Measurements from ENCODE around the gene IER5.
A peak's percentile ranks its signal among the peaks of the same experiment; 100 is the strongest.

Gene IER5

DNA sequence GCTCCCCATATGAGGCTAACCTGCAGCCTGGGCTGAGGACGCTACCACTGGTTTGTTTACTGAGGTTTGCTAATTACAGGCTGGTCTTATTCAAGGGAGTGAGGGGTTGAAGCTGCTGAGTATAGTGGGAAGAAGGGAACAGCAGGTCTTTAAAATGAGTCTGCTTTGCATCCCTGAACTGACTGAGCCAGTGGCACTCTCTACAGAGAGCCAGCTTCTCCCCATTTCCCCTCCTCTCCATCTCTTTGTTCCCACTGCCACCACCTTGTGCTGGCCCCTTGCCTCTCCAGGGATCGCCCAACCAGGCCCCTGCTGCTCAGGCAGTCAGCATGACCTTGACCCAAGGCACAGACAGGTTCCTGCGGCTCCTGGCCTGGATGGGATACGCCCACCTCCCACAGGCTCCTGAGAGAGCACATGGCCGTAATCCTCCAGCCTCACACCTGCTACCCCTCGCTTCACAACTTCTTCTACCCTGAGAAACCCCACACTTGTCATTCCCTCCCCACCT is 45.0 kb downstream of the IER5 start:
- no peak for DNase-seq (ENCODE audit: low read depth in 2 of 2, low spot score in 1 of 2)

DNA sequence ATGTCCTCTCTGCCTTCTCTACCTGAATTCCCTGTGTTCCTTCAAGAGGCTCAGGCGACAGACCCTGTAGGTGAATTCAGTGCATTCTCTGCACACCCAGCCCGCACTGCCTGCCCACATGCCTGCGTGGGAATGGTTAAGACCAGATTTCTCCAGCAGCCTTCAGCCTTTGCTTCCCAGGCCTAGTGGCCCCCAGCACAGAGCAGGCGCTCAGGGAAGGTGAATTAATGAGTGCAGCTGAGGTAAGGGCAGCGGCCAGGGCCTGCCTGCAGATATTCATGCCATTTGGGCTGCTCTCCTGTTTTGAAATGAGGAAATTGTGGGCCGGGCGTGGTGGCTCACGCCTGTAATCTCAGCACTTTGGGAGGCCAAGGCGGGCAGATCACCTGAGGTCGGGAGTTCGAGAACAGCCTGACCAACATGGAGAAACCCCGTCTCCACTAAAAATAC is 45.5 kb downstream of the IER5 start:
- DNase-seq (ENCODE audit: low read depth in 2 of 2, low spot score in 1 of 2): no peak

DNA sequence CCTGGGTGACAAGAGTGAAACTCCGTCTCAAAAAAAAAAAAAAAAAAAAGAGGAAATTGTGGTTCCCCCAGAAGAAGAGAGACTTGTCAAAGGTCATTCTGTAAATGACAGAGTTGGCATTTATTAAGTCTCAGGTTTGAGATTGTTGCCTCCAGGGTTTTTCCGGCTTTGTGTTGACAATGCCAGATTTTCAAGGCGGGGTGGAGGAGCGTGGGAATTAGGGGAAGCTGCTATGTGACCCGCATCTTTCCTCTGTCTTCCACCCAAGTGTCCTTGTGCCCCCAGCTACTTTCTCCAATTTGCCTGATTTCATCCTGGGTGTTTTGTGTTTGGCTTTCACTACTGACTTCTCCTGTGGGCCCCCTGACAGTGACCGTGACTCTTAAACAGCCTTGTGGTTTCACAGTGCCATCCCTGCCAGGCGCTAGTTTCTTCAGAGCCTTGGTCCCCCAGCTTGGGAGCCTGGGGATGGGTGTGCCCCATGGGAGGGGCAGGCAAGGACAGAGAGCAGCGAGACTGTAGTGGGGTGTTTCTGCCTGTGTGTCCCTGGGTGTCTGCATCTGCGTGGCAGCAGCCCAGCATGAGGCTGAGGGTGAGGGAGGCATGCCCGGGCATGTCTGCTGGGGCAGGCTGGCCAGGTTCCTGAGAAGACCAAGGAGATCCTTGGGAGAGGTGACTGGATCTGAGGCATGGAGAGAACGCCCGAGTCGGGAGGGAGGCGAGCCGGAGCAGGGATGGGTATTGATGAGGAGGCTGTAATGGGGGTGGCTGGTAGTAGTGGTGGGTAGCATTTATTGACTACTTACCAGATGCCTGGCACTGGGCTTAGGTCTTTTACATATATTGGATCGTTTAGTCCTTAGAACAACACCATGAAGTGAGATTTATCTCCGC is 46.3 kb downstream of the IER5 start:
- DNase-seq (ENCODE audit: low read depth in 2 of 2, low spot score in 1 of 2): no peak

DNA sequence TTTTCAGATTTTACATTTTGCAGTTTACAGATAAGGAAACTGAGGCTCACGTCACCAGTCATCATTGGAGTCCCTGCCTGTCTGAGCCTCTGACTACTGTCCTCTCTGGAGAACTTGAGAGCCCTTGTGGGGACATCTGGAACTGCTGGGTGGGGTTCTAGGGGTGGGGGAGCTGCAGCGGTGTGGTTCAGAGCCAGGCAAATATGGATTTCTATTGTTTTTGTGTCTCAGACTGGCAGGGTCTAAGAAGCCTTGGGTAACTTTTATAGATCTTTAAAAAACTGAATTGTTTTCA is 46.9 kb downstream of the IER5 start:
- DNase-seq (ENCODE audit: low read depth in 2 of 2, low spot score in 1 of 2): no peak

DNA sequence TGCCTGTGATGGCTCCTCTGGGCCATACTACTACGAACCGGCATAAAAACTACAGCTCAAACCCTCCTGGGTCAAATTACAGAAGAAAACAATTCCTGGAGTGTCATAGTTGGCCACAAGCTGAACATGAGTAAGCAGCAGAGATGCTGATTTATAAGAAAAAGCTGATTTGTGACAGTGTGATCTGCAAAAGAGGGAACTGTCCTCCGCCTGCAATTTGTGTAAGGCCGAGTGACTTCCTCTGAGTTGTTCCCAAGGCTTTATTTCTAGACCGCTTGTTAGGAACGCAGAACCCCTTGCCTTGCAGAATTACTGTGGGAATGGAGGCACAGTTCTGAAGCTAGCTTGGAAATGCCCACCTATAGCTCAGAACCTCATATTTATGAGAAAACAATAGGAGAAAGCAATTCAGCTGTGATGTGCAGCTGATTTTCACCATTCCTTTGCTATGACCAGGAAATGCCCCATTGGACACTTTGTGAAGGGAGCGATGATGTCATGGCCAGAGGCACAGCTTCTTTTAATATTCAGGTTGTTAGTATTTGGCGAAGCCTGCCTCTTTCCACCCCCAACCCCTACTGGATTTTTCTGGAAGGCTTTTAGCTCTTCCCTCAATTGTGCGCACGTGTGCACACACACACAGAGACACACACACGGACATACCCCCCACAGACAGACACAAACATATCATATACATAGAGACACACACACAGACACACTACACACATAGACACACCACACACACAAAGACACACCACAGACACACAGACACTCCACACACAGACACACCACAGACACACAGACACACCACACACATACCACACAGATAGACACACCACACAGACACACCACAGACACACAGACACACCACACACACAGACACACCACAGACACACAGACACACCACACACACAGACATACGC is 47.6 kb downstream of the IER5 start:
- DNase-seq (ENCODE audit: low read depth in 2 of 2, low spot score in 1 of 2): no peak

DNA sequence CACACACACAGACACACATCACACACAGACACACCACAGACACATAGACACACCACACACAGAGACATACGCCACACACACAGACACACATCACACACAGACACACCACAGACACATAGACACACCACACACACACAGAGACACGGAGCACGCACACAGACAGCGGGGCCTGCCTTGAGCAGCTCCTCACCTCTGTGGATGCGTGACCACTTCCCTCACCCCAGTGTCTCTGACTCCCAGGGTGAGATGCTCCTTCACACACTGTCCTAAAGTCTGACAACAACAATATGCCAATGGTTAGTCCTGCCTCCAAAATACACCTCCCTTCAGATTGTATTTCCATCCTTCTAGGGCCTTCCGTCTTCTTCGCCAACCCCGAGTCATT is 48.2 kb downstream of the IER5 start:
- no peak for DNase-seq (ENCODE audit: low read depth in 2 of 2, low spot score in 1 of 2)

DNA sequence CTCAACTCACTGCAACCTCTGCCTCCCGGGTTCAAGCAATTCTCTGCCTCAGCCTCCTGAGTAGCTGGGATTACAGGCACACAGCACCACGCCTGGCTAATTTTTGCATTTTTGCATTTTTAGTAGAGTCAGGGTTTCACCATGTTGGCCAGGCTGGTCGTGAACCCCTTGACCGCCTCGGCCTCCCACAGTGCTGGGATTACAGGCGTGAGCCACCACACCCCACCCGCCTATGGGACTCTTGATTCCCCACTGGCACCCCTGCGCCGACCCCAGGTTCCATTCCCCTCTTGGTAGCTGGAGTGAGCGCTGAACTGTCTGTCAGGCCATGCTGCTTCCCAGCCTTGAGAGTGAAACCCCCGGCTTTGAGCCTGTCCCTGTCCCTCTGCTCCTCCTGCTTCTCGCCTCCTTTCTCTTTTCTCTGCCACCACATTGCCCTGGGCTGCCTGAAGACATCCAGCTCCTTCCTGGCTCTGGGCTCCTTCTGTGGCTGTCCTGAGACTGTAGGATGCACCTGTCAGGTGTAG is 48.8 kb downstream of the IER5 start:
- DNase-seq (ENCODE audit: low read depth in 2 of 2, low spot score in 1 of 2): no peak

DNA sequence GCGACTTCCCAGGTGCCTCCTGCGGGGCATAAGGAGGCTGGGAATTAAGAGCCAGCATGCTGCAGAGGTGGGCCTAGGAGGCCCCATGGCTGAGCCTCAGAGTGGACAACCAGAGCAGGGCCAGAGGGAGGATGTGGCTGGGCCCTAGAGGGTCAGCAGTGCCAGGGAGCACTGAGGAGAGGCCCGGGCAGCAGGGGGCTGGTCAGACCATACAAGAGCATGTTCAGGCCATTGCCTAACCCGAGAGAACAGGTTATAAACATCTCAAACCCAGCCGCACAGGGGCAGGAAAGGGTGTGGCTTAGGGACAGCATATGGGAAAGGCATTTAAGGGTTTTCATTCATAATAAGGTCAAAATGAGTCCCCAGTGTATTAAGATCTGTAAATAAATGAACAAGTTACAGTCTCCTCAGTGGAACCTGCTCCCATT is 51.1 kb downstream of the IER5 start:
- DNase-seq (ENCODE audit: low read depth in 2 of 2, low spot score in 1 of 2): no peak

DNA sequence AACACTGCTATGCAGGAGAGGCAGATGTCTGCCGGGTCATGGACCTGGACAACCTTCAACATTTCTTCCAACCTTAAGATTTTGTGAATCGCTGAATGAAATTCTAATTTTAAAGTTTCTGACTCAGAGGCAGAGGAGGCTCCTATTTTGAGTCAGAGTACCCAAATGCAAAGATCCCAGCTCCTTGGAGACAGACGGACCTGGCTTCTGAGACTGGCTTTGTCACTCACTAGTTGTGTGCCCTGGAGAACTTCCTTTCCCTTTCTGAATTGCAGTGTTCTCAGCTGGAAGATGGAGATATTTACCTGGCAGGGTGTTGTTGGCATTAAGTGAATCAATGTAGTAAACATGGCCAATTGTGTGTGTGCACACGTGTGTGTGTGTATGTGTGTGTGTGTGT is 51.9 kb downstream of the IER5 start:
- no peak for DNase-seq (ENCODE audit: low read depth in 2 of 2, low spot score in 1 of 2)

DNA sequence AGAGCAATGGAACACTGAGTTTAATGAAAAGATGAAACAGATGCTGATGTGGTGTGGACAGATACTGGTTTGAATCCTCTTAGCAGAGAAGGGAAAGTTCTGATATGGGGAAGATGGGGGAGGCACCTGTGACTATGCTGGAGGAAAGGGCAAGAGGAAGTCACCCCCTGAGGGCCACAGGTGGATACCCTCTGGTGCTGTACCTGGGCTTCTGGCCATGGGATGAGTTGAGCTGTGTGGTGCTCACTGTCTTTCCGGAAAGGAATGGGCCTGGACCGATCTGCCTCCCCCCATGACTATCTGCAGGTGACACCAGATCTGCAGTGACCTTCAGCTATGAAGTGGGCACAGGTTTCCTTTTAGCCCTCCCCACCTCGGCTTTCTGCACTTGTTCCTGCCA is 52.4 kb downstream of the IER5 start:
- DNase-seq (ENCODE audit: low read depth in 2 of 2, low spot score in 1 of 2): no peak

DNA sequence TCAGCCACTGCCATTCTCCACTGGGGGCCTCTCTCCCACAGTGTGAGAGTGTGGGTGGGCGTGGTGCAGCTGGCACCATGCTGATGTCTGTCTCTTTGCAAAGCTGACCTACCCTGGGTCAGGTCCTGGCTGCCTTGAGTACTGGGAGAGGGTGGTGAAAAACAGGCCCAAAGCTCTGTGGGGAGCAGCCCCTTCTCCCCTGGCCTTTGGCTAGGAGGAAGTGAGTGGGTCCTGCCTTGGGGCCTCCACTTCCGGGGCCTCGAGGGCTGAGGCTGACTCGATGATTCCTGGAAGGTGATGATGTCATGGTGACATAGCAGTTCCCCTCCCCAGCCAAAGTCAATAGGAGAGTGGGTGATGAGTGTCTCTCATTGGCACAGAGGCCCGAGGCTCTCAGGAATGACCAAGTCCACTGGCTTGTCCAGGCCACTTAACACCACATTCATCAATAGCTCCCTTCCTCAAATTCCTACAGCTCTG is 53.0 kb downstream of the IER5 start:
- peak; percentile 21 to 35 for DNase-seq (ENCODE audit: low read depth in 2 of 2, low spot score in 1 of 2)
